ENCODE measurements around the gene LYST.
"Not testable (repeated sequence)": the region's sequence is repeated elsewhere in the genome, so short reads cannot be mapped to it uniquely, and the experiment has no call there.

LYST gene

GRCh38 chr1:235866205-235866912, at the start of gene LYST:
TSS of gene LYST (minus strand) at chr1:235866906. CDS start at chr1:235830417, 36,489 bp downstream.
- DNase-seq = peak; percentile 56

GRCh38 chr1:235915489-235915888, 48.8 kb upstream of the LYST start:
- DNase-seq = not testable (repeated sequence)

GRCh38 chr1:235913311-235913710, 46.6 kb upstream of the LYST start:
- no peak for DNase-seq

- no peak for DNase-seq
Measured at GRCh38 chr1:235911876-235912275, 45.2 kb upstream of the LYST start.

- DNase-seq = no peak
Measured at GRCh38 chr1:235911300-235911662, 44.6 kb upstream of the LYST start.

- peak; percentile 57 for DNase-seq
Measured at GRCh38 chr1:235910357-235911299, 43.9 kb upstream of the LYST start.

- DNase-seq = no peak
Measured at GRCh38 chr1:235908742-235909520, 42.2 kb upstream of the LYST start.

- DNase-seq = no peak
Measured at GRCh38 chr1:235907897-235908240, 41.2 kb upstream of the LYST start.

GRCh38 chr1:235907187-235907896, 40.6 kb upstream of the LYST start:
- no peak for DNase-seq

- DNase-seq = no peak
Measured at GRCh38 chr1:235906436-235906835, 39.7 kb upstream of the LYST start.

- not testable (repeated sequence) for DNase-seq
Measured at GRCh38 chr1:235903809-235904208, 37.1 kb upstream of the LYST start.

- DNase-seq = no peak
Measured at GRCh38 chr1:235902677-235903542, 36.2 kb upstream of the LYST start.

- no peak for DNase-seq
Measured at GRCh38 chr1:235901461-235901860, 34.8 kb upstream of the LYST start.

- no peak for DNase-seq
Measured at GRCh38 chr1:235898126-235898525, 31.4 kb upstream of the LYST start.

GRCh38 chr1:235893840-235894239, 27.1 kb upstream of the LYST start:
- no peak for DNase-seq

GRCh38 chr1:235892734-235893413, 26.2 kb upstream of the LYST start:
- no peak for DNase-seq

GRCh38 chr1:235892202-235892601, 25.5 kb upstream of the LYST start:
- DNase-seq = no peak

- DNase-seq = peak; percentile 72
Measured at GRCh38 chr1:235888119-235888643, 21.5 kb upstream of the LYST start.

- DNase-seq = no peak
Measured at GRCh38 chr1:235887676-235888075, 21.0 kb upstream of the LYST start.

GRCh38 chr1:235885655-235886262, 19.1 kb upstream of the LYST start:
- DNase-seq = no peak

Data from stimulated activated CD4-positive, alpha-beta T cell treated with anti-CD3 and anti-CD28 coated beads, Interleukin-1b, Interleukin-23, amount 100 ng/mL, for 48 hours (primary cell).